Measurements from ENCODE around the gene ZNF516.

Gene ZNF516

GRCh38 chr18:76379226-76380126 lies 115.6 kb downstream of the ZNF516 start:
- DNase-seq (ENCODE audit: low spot score), result no peak

DNA sequence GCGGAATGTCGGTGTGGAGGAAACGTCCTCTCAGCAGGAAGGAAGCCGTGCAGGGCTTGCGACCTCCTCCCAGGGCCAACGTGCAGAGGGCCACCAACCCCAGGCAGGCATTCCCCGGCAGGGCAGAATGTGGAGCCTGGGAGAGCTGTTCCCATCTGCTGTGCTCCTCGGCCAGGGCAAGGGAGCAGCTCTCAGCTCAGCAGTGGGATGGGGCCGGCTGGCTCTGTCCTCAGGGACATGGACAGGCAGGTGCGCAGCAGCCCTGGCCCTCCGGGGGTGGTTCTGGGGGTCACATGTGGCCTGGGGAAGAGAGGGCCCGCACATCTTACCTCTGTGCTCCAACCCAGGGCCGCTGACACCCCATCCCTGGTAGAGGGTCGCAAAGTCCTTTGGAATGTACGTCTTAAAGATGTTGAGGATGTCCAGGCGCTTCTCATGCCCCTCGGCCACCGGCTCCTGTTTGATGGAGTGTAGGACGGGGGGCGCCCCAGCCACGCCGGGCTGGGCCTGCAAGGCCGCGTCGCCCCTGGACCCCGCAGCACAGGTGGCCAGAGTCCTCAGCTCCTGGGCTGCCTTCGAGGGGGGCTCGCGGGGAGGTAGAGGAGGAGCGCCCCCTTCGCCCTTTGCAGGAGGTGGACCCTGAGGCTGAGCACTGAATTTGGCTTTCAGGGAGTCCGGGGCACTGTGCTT lies 116.4 kb downstream of the ZNF516 start:
- no peak for DNase-seq (ENCODE audit: low spot score)

- no peak for DNase-seq (ENCODE audit: low spot score)
Measured at GRCh38 chr18:76377359-76377756, 117.7 kb downstream of the ZNF516 start.

- no peak for DNase-seq (ENCODE audit: low spot score)
Measured at GRCh38 chr18:76376668-76377358, 118.2 kb downstream of the ZNF516 start.

GRCh38 chr18:76376225-76376624 lies 118.8 kb downstream of the ZNF516 start:
- DNase-seq (ENCODE audit: low spot score), result no peak

DNA sequence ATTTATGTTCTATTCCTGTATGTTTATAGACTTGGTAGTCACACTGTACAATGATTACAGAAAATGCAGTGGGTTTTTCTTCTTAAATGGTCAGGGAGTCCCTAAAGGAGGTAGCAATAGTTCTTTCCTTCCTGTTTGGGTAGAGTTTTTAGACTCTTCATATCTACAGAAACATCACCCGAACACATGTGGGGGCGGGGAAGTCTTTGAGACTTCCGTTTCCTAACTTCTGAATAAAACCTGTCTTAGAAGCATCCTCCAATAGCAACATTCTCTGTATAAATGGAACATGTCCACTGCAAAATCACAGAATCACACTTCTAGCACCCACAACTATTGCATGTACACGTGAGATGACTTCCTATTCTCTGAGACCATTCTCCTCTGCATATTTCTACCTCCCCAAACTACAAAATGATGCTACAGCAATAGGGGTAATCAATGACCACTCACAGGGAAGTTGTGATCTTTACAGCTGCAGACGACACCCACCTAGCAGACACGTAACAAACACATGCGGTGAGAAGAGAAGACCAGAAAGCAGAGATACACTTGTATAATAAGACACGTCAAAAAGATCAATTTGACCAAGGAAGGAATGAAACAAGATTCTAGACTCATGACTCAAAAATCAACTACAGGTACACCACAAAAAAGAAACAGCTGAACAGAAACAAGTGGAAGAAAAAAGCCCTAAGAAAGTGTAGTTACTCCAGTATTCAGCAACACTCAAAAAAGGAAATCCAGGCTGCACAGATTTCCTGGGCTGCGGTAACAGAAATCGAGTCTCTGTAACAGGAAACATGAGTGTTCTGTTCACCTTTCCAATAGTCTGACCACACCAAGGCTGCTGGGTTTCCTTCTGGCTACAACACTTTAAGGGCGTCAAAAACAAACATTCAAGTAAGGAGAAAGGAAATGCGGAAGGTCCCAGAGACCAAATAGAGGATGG lies 120.4 kb downstream of the ZNF516 start:
- no peak for DNase-seq (ENCODE audit: low spot score)

DNA sequence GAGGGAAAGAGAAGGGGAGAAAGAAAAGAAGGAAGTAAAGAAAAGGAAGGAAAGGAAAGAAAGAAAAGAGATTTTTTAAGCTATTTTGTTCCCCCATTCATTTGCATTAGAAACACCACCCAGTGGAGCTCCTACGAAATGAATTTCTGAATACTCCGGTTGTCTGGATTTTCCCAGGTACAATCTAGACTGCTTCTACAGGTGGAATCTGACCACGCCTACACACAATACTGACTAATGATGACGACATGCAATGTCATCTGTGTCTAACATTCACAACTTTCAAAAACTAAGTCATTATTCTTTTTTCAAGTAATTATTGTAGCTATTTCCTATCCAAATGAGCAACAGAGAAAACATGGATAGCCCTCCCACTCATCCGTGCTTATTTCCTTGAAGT lies 121.7 kb downstream of the ZNF516 start:
- peak; percentile 4 for DNase-seq (ENCODE audit: low spot score)

DNA sequence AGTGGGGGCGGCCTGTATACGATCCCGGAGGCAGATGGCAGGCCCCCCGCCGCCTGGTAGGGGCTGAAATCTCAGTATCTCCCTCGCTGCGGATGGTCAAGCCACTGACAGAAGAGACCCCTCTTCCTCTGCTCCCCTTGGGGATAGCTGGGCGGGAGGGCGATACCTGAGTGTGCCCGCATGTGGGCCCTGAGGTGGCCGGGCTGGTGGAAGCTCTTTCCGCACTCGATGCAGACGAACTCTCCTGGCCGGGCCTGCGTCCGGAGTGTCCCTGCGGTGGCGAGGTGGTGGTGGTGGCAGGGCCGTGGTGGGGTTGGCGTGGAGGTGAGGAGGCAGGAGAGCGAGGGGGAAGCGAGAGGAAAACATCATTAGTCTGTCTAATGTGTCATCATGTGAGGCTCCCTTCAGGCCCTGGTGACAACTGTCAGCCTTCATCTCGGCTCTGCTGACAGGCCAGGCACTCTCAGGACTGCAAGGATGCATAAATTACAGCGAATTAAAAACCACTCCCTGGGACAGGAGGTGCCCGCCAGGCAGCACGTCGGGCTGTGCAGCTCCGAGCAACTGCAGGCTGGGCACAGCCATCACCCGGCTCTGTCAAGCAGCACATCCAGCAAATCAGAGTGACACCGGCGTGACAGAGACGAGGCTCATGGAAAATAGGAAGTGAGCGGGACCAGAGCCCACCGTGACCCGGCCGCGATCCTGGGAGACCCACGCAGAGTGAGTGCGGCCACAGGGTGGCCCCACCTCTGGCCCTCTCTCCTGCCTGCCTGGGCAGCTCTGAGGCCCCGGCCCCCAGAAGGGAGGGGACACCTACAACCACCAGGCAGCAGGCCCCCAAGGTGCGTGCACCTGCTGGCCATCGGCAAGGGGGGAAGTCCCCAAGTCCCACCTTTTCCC lies 123.5 kb downstream of the ZNF516 start:
- DNase-seq (ENCODE audit: low spot score), result no peak

- DNase-seq (ENCODE audit: low spot score), result no peak
Measured at GRCh38 chr18:76370686-76371085, 124.4 kb downstream of the ZNF516 start.

- DNase-seq (ENCODE audit: low spot score), result no peak
Measured at GRCh38 chr18:76370201-76370600, 124.8 kb downstream of the ZNF516 start.

DNA sequence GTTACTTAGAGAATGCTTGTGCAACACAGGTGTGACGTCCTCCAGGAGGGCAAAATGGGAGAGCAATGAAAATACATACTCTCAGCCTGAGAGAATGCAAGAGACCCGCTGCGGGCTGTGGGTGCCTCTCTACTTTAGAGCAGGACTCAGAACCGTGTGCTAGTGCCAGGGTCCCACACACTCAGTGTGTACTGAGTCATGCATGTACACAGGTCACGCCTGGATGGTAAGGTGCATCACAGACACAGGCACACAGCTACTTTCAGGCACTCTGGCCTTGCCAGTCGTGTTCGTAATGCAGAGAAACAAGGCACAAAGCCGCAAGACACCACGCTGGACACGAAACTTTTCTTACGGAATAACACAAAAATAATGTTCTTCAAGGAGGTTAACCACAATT lies 125.3 kb downstream of the ZNF516 start:
- DNase-seq (ENCODE audit: low spot score), result no peak

DNA sequence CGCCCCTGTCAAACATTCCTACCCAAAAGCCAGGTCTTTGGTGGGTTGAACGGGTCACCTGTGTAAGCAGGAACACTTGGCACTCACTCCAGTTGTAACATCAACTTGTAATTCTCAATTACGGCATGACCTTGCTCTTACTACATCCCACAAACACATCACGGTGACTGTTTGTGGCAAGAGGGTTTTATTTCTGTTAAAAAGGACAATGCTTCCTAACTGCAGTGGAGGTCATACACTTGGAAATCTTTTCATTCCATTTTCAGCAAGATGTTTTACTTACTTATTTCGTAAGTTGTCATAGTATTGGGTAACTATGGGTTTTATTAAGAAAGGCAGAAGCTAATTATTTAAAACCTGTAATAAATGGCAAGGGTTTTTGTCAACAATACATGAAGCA lies 126.1 kb downstream of the ZNF516 start:
- DNase-seq (ENCODE audit: low spot score), result no peak

- DNase-seq (ENCODE audit: low spot score), result no peak
Measured at GRCh38 chr18:76368271-76368670, 126.8 kb downstream of the ZNF516 start.

DNA sequence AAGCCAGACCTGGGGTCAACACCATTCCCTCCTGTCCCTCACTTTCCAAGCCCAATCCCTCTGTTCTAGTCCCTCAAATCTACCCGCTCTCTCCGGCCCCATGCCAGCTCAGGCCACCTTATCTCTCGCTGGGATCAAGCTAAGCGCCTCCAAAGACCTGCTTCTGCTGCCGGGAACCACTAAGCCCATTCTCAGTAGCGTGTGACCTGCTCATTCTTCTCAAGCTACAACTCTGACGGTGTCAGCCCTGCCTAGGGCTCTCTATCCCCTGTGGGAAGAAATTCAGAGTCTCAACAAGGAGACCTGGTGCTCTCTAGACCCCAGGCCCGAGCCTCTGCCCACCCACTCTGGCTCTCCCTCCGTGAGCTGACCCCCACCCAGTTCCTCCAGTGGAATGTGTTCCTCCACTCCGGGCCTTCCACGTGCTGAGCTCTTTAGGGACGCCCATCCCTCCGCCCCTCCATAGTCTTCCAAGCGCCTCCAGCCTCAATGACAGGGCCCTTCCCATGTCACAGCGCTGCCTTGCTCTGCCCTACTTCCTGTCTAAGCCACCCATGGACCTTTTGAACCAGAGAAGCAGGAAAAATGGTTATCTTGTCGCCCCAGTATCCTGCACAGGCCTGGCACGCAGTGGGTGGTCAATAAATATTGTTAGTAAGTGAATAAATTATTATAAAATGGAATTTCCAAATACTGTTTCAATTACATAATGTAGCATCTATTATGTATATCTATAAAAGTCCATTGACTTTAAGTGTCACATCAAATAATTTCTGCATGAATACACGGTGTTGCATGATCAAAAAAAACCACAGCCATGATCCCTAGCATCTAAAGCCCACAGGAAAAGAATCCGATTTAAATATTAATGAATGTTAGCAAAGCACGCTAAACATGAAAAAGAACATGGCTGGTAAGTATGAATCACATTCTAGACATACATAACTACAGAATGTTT lies 127.6 kb downstream of the ZNF516 start:
- DNase-seq (ENCODE audit: low spot score), result no peak

- DNase-seq (ENCODE audit: low spot score), result no peak
Measured at GRCh38 chr18:76365561-76365960, 129.5 kb downstream of the ZNF516 start.

DNA sequence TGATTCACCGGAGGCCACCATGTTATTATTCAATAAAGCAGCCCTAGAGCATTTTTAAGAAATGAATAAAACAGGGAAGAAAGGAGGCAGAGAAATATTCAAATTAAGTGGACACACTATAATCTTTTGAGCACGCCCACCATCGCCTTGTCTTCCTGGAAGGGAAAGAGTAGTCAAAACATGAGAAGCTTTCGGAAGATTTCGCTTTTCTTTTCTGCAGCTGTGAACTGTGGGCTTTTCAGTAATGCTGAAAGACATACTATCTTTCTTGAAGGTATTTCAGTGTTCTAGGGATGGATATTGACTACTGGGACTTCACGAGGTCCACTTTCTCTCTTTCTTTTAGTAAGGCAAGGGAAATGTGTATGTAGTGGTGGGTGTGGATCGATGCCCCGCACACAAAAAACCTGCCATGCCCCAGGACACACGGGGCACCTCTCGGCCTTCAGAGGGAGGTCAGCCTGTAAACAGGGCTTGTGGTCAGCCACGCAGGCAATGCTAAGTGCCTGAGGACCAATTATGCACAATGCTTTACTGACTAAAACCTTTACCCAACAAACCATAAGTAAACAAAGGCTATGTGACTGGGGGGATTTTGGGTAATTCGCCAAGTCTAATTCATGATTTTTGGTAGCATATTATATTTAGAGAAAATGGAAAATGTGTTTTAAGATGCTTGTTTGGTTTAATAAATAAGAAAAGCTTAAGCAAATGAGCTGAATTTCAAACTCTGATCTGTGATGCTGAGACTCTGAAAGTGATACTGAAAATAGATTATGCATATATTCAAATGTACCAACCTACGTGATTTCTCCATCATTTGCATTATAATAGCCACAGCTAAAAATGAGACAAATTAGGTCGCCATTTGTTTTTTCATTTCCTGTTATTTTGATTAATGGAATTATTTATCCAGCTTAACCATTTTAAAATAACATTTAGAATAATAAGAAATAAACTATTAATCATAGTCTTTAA lies 130.5 kb downstream of the ZNF516 start:
- no peak for DNase-seq (ENCODE audit: low spot score)

DNA sequence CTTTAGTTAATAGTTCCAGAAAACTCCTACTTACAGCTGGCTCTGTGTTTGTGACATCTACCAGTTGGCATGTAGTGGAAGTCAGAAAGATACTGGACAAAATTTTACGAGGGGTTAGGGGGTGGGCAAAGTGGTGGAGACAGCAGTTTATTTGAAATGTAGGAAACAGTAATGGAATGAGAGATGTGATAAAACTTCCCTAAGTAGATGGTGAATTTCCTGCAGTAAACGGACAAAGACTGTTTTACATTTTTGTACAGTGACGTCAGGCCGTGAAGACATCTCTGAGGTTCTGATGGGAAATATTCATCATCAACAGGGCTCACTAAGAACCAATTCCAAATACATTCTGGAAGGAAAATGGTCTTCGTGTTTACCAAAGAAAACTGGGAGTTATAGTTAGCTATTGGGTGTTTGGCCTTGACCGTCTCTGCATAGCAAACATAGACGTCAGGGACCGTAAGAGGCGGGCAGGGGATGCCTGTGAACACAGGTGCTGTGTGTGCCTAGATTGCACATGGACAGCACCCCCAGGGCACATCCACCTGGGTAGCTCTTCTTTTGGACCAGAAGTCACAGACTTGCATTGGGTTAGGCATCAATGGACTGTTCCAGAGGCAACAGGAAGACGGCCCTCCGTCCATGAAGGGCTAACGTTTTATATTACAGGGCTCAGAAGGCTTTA lies 131.5 kb downstream of the ZNF516 start:
- no peak for DNase-seq (ENCODE audit: low spot score)

DNA sequence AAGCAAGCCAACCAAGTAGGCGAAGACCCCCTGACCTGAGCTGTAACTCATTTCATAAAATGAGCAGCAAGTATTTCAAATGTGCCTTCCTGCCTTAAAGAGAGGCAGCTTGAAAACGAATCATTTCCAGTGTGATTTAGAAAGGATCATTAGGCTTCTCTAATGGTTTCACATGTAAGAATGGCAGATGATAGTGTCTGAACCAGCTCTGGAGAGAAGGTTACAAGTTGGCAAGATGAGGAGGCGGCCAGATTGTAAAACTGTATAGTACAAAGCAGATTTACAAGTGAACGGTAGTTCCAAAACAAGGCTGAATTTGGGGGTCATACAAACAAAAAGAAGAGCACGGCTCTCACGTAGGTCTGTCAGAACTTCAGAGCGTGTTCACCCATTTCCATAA lies 132.4 kb downstream of the ZNF516 start:
- no peak for DNase-seq (ENCODE audit: low spot score)
